ENCODE data around the gene AGAP2.

GRCh38 chr12:57762463-57762862, 23.9 kb upstream of the AGAP2 start:
- no peak for TF ChIP-seq CTCF (IDR thresholded peaks at IDR 0.05; ENCODE audit: insufficient read depth, low read depth, low read length)
- TF ChIP-seq EZH2 (IDR thresholded peaks at IDR 0.05; ENCODE audit: insufficient read depth, low read length) = no peak
